Sigmoid colon (tissue), 3 donors: Measurements from ENCODE around the gene EDEM2.
"Not testable (repeated sequence)": the region's sequence is repeated elsewhere in the genome, so short reads cannot be mapped to it uniquely, and the experiment has no call there.

ENCODE experiments used
- CTCF ChIP-seq, 4 experiments: fragments of 450-650 bp in 3 of 4; fragments of 200-600 bp in 1 of 4; IDR thresholded peaks; one replicate each; pipeline ENCODE4 v1.5.1; 2016 to 2019; ENCODE audit warnings: antibody characterized with exemption in 4 of 4, mild to moderate bottlenecking in 3 of 4, moderate library complexity in 2 of 4
- POLR2A ChIP-seq, 2 donors: fragments of 450-650 bp; IDR thresholded peaks; one replicate each; pipeline ENCODE4 v1.6.1; 2016; ENCODE audit warnings: antibody characterized with exemption in 2 of 2, mild to moderate bottlenecking in 2 of 2, moderate library complexity in 2 of 2

GRCh38 chr20:35080348-35080642, 66.8 kb downstream of the EDEM2 start:
- not testable (repeated sequence) for TF ChIP-seq POLR2A, CTCF (IDR thresholded peaks at IDR 0.05)
